KMS-11 (cell line): Measurements from ENCODE around the gene CHPF.

Source experiments
- H2AFZ ChIP-seq: fragments of 200-600 bp; sonication (generic); 2 replicates; pipeline ENCODE4 v1.6.1; 2016; ENCODE audit warnings: antibody characterized with exemption, mixed run types, low read depth
- H3K27ac ChIP-seq: fragments of 200-600 bp; sonication (generic); 2 replicates; pipeline ENCODE4 v1.6.1; 2016; ENCODE audit warnings: mild to moderate bottlenecking, mixed run types
- H3K27me3 ChIP-seq: fragments of 200-600 bp; sonication (generic); 2 replicates; pipeline ENCODE4 v1.6.1; 2017; ENCODE audit warnings: mild to moderate bottlenecking, low read depth, mixed run types, moderate library complexity; ENCODE audit not compliant: insufficient read depth
- H3K36me3 ChIP-seq: fragments of 200-600 bp; sonication (generic); 2 replicates; pipeline ENCODE4 v1.6.1; 2017; ENCODE audit warnings: mild to moderate bottlenecking, mixed run types; ENCODE audit not compliant: insufficient read depth
- H3K4me1 ChIP-seq: fragments of 200-600 bp; sonication (generic); 2 replicates; pipeline ENCODE4 v1.6.1; 2016; ENCODE audit warnings: mild to moderate bottlenecking, low read depth, mixed run types; ENCODE audit not compliant: poor library complexity, severe bottlenecking
- H3K4me2 ChIP-seq: fragments of 200-600 bp; sonication (generic); 2 replicates; pipeline ENCODE4 v1.7.0; 2016; ENCODE audit warnings: mild to moderate bottlenecking, mixed run types
- H3K4me3 ChIP-seq: fragments of 200-600 bp; sonication (generic); IDR thresholded peaks from 2 replicates; pipeline ENCODE4 v1.6.1; 2017; ENCODE audit warnings: low read depth, low read length, mixed read lengths; ENCODE audit not compliant: insufficient read depth
- H3K79me2 ChIP-seq: fragments of 200-600 bp; sonication (generic); 2 replicates; pipeline ENCODE4 v1.6.1; 2016; ENCODE audit warnings: low read depth, mixed run types; ENCODE audit not compliant: insufficient read depth
- H3K9ac ChIP-seq: fragments of 200-600 bp; sonication (generic); 2 replicates; pipeline ENCODE4 v1.6.1; 2016; ENCODE audit warnings: mild to moderate bottlenecking, mixed run types
- H4K20me1 ChIP-seq: fragments of 200-600 bp; sonication (generic); 2 replicates; pipeline ENCODE4 v1.6.1; 2016; ENCODE audit warnings: mild to moderate bottlenecking, mixed run types; ENCODE audit not compliant: insufficient read depth
- TF ChIP-seq, protein P1 (sequence below): fragments of 200-600 bp; sonication (generic); conservative IDR thresholded peaks from 2 replicates; pipeline ENCODE4 v1.6.1; 2017; ENCODE audit warnings: low read depth, mild to moderate bottlenecking, antibody characterized with exemption, low read length, moderate library complexity, mixed read lengths

CHPF gene

DNA sequence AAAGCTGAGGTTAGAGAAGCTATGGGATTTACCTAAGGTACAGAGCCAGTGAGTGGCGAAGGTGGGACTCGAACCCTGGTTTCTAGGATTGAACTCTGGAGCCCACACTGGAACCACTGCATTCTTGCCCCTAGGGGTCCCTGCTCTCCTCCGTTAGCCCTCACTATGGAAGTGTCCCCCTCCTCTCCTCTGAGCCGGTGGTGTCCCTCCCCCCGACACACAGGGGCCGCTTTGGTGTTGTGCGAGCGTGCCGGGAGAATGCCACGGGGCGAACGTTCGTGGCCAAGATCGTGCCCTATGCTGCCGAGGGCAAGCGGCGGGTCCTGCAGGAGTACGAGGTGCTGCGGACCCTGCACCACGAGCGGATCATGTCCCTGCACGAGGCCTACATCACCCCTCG is 53.4 kb downstream of the CHPF start:
- no peaks in the 10 kb centered on the region for H3K79me2 ChIP-seq
- no peaks in the 10 kb centered on the region for H3K36me3 ChIP-seq
- H3K27ac ChIP-seq: no peak overlapping the region
- H3K27me3 ChIP-seq: peaks cover 92% of the 10 kb centered on the region
- no peak overlapping the region for H3K9ac ChIP-seq
- H4K20me1 ChIP-seq: no peaks in the 10 kb centered on the region
- no peaks in the 10 kb centered on the region for H3K4me1 ChIP-seq
- H3K4me3 ChIP-seq: no peak overlapping the region
- no peak overlapping the region for H3K4me2 ChIP-seq
- TF ChIP-seq, protein P1, sequence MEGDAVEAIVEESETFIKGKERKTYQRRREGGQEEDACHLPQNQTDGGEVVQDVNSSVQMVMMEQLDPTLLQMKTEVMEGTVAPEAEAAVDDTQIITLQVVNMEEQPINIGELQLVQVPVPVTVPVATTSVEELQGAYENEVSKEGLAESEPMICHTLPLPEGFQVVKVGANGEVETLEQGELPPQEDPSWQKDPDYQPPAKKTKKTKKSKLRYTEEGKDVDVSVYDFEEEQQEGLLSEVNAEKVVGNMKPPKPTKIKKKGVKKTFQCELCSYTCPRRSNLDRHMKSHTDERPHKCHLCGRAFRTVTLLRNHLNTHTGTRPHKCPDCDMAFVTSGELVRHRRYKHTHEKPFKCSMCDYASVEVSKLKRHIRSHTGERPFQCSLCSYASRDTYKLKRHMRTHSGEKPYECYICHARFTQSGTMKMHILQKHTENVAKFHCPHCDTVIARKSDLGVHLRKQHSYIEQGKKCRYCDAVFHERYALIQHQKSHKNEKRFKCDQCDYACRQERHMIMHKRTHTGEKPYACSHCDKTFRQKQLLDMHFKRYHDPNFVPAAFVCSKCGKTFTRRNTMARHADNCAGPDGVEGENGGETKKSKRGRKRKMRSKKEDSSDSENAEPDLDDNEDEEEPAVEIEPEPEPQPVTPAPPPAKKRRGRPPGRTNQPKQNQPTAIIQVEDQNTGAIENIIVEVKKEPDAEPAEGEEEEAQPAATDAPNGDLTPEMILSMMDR: no peak
- no peak overlapping the region for H2AFZ ChIP-seq

DNA sequence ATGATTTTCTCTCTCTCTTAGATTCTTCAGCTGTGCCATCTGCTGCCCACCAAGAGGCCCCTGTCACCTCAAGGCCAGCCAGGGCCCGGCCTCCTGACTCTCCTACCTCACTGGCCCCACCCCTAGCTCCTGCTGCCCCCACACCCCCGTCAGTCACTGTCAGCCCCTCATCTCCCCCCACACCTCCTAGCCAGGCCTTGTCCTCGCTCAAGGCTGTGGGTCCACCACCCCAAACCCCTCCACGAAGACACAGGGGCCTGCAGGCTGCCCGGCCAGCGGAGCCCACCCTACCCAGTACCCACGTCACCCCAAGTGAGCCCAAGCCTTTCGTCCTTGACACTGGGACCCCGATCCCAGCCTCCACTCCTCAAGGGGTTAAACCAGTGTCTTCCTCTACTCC is 54.3 kb downstream of the CHPF start:
- peaks cover 91% of the 10 kb centered on the region for H3K27me3 ChIP-seq
- H3K9ac ChIP-seq: no peak overlapping the region
- no peak overlapping the region for H3K4me3 ChIP-seq
- H3K4me2 ChIP-seq: no peak overlapping the region
- no peaks in the 10 kb centered on the region for H3K36me3 ChIP-seq
- H3K27ac ChIP-seq: no peak overlapping the region
- no peaks in the 10 kb centered on the region for H3K4me1 ChIP-seq
- no peaks in the 10 kb centered on the region for H3K79me2 ChIP-seq
- TF ChIP-seq, protein P1: no peak
- H2AFZ ChIP-seq: no peak overlapping the region
- no peaks in the 10 kb centered on the region for H4K20me1 ChIP-seq
